Measurements from ENCODE around the gene ANKS6.

The ANKS6 gene

GRCh38 chr9:98791608-98792490 lies 4.5 kb downstream of the ANKS6 start:
- no peak for DNase-seq (ENCODE audit: low read depth in 2 of 2)

GRCh38 chr9:98790842-98791607 lies 5.3 kb downstream of the ANKS6 start:
- DNase-seq (ENCODE audit: low read depth in 2 of 2), result peak in 1 of 2 donors; percentile 49

DNA sequence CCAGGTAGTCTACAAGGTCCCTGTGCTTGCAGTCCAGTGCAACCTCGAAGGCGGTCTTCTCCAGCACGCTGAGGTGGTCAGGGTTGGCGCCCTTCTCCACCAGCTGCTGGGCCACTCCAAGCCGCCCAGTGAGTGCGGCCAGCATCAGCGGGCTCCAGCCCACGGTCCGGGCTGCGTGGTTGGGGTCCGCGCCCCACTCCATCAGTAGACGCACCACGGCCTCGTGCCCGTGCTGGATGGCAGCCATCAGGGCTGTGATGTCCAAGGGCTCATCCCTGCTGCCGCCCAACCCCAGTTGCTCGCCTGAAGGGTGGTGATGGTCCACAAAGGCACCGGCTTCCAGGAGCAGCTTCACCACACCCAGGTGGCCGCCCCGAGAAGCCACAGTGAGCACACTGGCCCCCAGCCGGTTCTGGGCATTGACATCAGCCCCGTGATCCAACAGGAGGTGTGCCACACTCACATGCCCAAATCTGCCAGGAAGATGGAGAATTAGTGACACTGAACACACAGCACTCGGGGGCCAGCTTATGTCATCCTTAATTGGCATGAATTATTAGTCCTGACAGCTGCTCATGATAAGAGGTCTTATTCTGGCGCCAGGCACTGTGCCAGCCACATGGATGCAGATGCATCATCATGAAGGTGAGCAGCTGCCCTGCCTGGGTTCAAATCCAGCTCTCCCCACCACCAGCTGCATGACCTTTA lies 6.1 kb downstream of the ANKS6 start:
- DNase-seq (ENCODE audit: low read depth in 2 of 2), result no peak

DNA sequence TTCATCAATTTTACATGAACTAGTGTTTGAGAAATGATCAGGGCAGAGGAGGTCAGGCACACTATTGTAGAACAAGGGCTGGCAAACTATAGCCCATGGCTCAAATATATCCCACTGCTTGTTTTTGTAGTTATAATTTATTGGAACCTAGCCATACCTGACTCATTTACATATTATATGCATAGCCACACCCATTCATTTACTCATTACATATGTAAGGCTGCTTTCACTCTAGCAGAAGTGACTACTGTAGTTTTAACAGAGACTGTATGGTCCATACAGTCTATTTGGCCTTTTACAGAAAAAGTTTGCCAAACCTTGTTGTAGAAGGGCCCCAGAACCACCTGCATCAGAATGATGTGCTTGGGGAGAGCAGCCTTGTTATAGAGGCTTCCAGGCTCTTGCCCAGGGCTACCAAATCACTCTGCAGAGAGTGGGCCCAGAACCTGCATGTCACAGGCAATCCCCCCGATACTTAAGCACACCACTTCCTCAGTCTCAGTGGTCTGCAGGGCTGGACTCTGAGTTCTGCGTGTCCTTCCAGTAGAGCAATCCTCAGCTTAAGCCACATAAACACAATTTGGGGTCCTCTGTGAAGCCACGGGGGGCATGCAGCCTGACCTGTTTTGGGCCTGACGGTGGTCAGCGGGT lies 6.7 kb downstream of the ANKS6 start:
- no peak for DNase-seq (ENCODE audit: low read depth in 2 of 2)

- DNase-seq (ENCODE audit: low read depth in 2 of 2), result no peak
Measured at GRCh38 chr9:98787766-98788335, 8.5 kb downstream of the ANKS6 start.

DNA sequence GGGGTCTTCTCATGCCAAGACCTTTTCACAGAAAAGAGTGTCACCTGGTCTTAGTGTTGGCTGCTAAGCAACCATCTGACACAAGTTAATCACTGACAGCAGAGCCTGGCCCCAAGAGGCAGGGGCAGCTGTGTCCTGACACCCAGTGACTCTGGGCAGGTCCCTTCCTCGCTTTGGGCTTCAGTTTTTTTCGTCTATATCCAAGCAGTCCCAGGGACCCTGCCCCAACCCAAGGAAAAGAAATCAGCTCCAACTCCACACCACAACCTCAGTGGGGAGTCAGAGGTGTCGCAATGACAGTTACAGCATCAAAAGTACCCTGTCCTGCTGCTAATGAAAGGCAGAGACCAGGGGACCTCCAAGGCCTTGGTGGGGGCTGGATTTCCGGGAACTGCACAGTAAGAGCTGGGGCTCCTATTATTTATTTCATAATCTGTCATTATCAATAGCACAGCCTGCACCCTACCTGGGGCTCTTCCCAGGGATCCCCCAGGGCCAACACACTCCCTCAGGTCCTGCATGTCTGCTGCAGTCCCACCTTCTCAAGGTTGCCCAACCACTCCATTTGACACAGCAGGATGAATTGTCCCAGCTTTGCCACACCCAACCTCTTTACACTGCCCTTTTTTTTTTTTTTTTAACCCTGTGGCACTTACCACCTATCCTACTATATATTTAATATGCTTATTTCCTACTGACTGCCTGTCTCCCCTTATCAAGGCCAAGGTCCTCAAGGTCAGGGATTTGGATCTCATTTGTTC lies 9.4 kb downstream of the ANKS6 start:
- no peak for DNase-seq (ENCODE audit: low read depth in 2 of 2)

DNA sequence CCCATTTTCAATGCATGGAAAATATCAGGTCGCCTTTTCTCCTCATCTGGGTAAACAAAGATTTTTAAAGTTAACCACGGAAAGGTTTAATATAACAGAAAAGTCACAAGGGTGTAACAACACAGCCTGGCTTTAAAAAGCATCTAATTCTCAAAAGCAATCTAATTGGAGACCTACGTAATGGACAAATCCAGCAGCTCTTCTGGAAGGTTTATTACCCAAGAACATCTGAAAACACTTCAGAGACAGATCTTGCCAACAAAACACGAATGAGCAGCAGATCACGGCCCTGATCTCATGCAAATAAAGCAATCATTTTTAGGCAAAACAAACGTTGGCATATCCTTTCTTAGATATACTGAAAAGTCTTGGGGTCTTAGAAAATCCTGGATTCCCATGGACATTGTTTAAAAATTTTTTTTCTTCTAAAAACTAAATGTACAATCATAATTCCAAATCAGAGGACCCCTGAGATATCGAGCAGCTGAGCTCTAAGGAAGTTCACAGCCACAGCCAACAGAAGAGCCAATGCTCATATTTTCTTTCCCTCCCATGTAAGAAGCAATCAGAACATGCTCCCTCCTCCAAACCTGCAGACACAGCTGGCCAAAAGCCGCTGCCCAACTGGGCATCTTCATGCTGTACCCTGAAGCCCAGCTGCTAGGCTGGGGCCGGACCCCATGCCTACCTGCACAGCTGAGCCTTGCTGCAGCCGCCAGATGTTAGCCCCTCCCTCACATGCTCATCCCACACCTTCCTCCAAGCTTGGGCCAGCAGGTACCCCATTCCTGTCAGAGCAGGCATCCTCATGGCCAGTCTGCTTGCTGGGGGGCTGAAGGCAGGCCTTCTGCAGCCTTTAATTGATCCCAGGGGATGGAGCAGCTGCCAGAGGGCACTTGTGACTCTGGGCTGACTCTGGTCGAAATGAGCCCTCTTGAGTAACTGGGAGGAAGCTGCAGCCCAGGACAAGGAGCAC lies 11.2 kb downstream of the ANKS6 start:
- DNase-seq (ENCODE audit: low read depth in 2 of 2), result no peak

DNA sequence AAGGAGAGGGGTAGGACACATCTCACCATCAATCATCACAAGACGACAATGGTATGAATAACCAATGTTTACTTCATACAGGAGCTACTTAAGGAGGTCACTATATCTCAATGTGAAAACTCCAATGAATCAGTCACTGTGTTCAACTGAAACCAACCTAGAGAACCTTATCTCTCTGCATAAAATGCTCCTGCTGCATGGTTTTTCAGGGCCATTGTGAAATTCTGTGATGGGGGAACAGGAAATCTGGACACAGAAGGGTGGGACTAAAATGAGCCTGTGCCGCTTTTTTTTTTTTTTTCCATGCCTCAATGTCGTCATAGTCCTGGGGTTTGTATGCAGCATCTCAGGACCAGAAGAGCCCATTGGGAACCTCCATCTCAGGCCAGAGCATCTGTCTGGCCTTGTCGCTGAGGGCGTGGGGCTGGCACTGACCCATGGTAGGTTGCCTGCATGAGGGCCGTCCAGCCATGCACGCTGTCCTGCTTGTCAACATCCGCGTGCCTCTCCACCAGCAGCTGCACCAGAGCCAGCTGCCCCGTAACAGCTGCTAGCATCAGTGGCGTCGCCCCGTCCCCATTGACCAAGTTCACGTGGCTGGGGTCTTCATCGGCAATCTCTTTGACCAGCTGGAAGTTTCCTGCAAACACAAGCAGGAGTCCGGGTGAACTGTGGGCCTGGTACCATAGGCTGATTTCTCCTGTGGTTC lies 12.7 kb downstream of the ANKS6 start:
- DNase-seq (ENCODE audit: low read depth in 2 of 2), result no peak

DNA sequence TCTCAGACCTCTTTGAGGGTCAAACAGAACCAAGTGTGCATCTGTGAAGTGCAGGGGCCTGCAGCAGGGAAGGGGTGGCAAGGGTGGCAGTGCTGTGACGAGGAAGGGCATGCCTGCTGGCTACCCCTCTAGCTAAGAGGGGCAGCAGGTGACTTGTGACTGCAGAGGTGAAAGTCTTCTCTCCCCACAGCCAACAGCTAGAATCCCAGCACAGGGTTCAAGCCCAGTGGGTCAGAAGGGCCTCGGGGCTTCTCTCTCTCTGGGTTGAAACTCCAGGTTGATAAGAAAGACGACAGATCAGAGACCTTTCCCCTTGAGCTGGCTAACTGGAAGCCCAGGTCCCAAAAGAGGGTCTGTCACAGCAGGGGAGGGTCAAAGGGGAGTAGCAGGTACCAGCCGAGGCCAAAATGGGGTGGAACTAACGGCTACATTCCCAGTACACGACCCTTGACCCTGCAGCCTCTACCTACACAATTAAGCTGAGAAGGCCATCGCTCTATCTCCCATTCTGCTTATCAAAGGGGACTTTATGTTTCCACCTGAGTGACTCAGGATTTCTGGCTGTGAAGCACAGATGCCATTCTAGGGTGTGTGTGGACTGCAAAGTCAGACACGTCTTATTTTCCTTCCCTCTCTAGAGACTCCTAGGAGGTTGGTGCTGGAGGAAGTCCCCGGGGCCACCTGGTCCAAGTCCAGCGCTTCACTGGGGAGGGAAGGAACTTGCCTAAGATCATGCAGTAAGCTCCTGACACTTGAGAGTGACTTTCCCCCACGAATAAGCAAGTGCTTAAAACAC lies 14.6 kb downstream of the ANKS6 start:
- no peak for DNase-seq (ENCODE audit: low read depth in 2 of 2)

- DNase-seq (ENCODE audit: low read depth in 2 of 2), result no peak
Measured at GRCh38 chr9:98780059-98780749, 16.2 kb downstream of the ANKS6 start.

- no peak for DNase-seq (ENCODE audit: low read depth in 2 of 2)
Measured at GRCh38 chr9:98778711-98779530, 17.4 kb downstream of the ANKS6 start.

DNA sequence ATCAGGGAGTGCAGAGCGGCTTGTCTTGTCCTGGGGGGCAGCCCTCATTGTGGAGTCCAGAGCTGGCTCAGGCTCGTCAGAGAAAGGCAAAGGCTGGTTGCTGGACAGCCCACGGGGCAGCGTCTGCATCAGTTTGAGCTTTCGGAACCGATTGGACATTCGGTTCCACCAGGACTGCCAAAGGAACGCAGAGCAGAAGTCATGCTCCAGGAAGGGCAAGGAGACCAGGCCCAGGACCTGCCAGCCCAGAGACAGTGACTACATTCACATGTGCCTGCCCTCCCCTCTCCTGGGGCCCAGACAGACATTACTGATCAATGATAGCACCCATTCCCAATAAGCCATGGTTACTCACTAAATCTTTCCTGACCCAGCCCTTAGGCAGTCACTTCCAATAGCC lies 18.1 kb downstream of the ANKS6 start:
- DNase-seq (ENCODE audit: low read depth in 2 of 2), result no peak

DNA sequence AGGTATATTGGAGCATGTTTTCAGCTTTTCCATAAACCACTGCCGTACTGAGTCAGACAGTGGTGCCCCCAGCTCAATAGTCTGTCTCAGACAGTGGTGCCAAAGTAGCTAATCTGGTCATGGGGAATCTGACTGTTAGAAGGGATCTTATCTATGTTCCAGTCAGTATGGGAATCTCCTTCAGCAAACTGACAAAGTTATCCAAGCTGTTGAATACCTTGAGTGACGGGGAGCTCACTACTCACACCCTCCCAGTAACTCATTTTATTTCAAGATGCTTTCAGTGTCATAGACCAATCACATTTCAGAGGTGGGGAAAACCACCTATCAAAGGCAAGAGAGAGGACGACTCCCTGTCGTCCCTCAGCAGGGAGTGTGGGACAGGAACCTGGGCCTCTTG lies 18.7 kb downstream of the ANKS6 start:
- no peak for DNase-seq (ENCODE audit: low read depth in 2 of 2)

- DNase-seq (ENCODE audit: low read depth in 2 of 2), result no peak
Measured at GRCh38 chr9:98775831-98776441, 20.4 kb downstream of the ANKS6 start.

DNA sequence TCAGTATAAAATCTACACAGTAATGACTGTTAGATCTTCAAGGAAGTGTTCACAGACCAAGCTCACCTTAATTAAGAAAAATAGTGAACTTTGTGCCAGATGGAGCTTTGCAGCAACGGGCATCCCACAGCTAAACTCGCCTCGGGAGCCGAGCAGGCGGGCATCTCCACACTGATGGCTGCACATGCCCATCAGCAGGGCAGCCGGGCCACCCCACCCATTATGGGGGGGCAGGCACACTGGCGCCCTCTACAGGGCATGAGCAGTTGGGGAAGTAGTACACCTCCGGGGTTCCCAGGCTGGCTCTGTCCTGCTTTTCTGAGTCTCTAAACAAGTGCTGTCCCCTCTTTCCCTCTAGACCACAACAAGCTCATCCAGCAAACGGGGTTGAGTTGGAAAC lies 21.6 kb downstream of the ANKS6 start:
- DNase-seq (ENCODE audit: low read depth in 2 of 2), result no peak

GRCh38 chr9:98773721-98774120 lies 22.6 kb downstream of the ANKS6 start:
- no peak for DNase-seq (ENCODE audit: low read depth in 2 of 2)

Measured in stimulated activated CD4-positive, alpha-beta T cell treated with anti-CD3 and anti-CD28 coated beads, Interleukin-1b, Interleukin-23, amount 100 ng/mL, for 4 hours (primary cell).